GM12878 (cell line): Measurements from ENCODE around the gene HOXC13. TPM values are rescaled to one million over a fixed set of nuclear protein-coding genes. Genes with fewer than 3 reads are reported as not detected.

Experiments
- ATAC-seq: fragments of 200-7000 bp; cut with Tn5 transposase; 3 replicates; pipeline ENCODE4 v1.9.1; 2020; ENCODE audit warnings: mild to moderate bottlenecking, moderate library complexity
- BruUV-seq: library from RNA; stranded (reverse); fragments of 400-500 nt; replicated peaks from 2 replicates; lab custom pipeline; 2021; lab: Mats Ljungman, UMichigan
- CTCF ChIA-PET: fragments of 300-600 bp; sonication (Branson Sonifier 250); formaldehyde crosslinking; extraction: SDS; loops from one replicate; lab custom pipeline; 2021; ENCODE audit warnings: inconsistent platforms; lab: Yijun Ruan, JAX
- POLR2A ChIA-PET: fragments of 350-600 bp; formaldehyde crosslinking; extraction: SDS; loops from one replicate; lab custom pipeline; 2021; ENCODE audit warnings: inconsistent platforms; lab: Charles Lee
- RAD21 ChIA-PET: fragments of 300-600 bp; sonication (Branson Sonifier 250); formaldehyde crosslinking; loops from one replicate; lab custom pipeline; 2023; ENCODE audit warnings: antibody characterized with exemption; ENCODE audit not compliant: unreplicated experiment; lab: Charles Lee
- SMC1A ChIA-PET: fragments of 300-600 bp; sonication (Branson Sonifier 250); formaldehyde crosslinking; loops from one replicate; lab custom pipeline; 2023; ENCODE audit not compliant: unreplicated experiment, uncharacterized antibody; lab: Charles Lee
- DNase-seq: peaks from one replicate; pipeline ENCODE4 v3.0.0-alpha.2; 2011; ENCODE audit warnings: low read depth, low spot score
- FAIRE-seq: peaks from 3 replicates; lab custom pipeline; 2011; peaks lifted over from hg19 to GRCh38; lab: Jason Lieb, UNC
- H2AFZ ChIP-seq: 2 replicates; pipeline ENCODE4 v1.6.0; 2011; ENCODE audit warnings: low read depth, low read length, control low read depth; ENCODE audit not compliant: control insufficient read depth
- H3K27ac ChIP-seq: 2 replicates; pipeline ENCODE4 v1.5.1; 2011; ENCODE audit warnings: control low read depth; ENCODE audit not compliant: control insufficient read depth, insufficient read depth
- H3K27me3 ChIP-seq, 2 experiments: replicated peaks in 1 of 2; 2 replicates each; pipeline versions ENCODE4 v1.6.0 to v1.6.1; 2011; ENCODE audit warnings: low read length in 1 of 2; ENCODE audit not compliant: control insufficient read depth in 2 of 2, insufficient read depth in 2 of 2
- H3K36me3 ChIP-seq, 2 experiments: 2 replicates each; pipeline ENCODE4 v1.5.1; 2011; ENCODE audit warnings: low read length in 1 of 2; ENCODE audit not compliant: control insufficient read depth in 2 of 2, insufficient read depth in 2 of 2
- H3K4me1 ChIP-seq: 2 replicates; pipeline ENCODE4 v1.6.1; 2011; ENCODE audit warnings: mild to moderate bottlenecking, low read length, moderate library complexity, mixed read lengths; ENCODE audit not compliant: control insufficient read depth, insufficient read depth
- H3K4me2 ChIP-seq: 2 replicates; pipeline ENCODE4 v1.6.0; 2011; ENCODE audit warnings: control low read depth; ENCODE audit not compliant: control insufficient read depth, insufficient read depth
- H3K4me3 ChIP-seq: fragments of 200-600 bp; sonication (generic); 2 replicates; pipeline ENCODE4 v1.5.1; 2016
- H3K79me2 ChIP-seq: 2 replicates; pipeline ENCODE4 v1.6.0; 2011; ENCODE audit warnings: low read length; ENCODE audit not compliant: control insufficient read depth, insufficient read depth
- H3K9ac ChIP-seq: 2 replicates; pipeline ENCODE4 v1.8.0; 2011; ENCODE audit warnings: low read length, control low read depth, mixed read lengths; ENCODE audit not compliant: control insufficient read depth, insufficient read depth
- H3K9me3 ChIP-seq: replicated peaks from 3 replicates; pipeline ENCODE4 v1.5.1; 2011; ENCODE audit warnings: mild to moderate bottlenecking, low read length; ENCODE audit not compliant: control insufficient read depth, insufficient read depth
- H4K20me1 ChIP-seq: 2 replicates; pipeline ENCODE4 v1.6.0; 2011; ENCODE audit not compliant: control insufficient read depth, insufficient read depth
- CHD4 ChIP-seq: fragments of 200-600 bp; sonication (generic); IDR thresholded peaks from 2 replicates; pipeline ENCODE4 v1.6.1; 2016; ENCODE audit warnings: mild to moderate bottlenecking
- DPF2 ChIP-seq: fragments of 450-650 bp; IDR thresholded peaks from 2 replicates; pipeline ENCODE4 v1.6.1; 2017; ENCODE audit warnings: mild to moderate bottlenecking
- EP300 ChIP-seq, 2 experiments: fragments of 150-350 bp in 1 of 2; IDR thresholded peaks; 2 replicates each; pipeline ENCODE4 v1.6.1; 2011 to 2012; ENCODE audit warnings: low read depth in 2 of 2, low read length in 2 of 2, borderline replicate concordance in 1 of 2, improper control_type of control experiment in 1 of 2, inconsistent platforms in 1 of 2; ENCODE audit not compliant: control insufficient read depth in 1 of 2
- FOXM1 ChIP-seq: IDR thresholded peaks from 2 replicates; pipeline ENCODE4 v1.6.1; 2012; ENCODE audit warnings: low read depth, mild to moderate bottlenecking, inconsistent platforms, low read length, moderate library complexity
- HDAC2 ChIP-seq: fragments of 200-600 bp; sonication (generic); IDR thresholded peaks from 2 replicates; pipeline ENCODE4 v1.6.1; 2017
- KAT2A ChIP-seq: conservative IDR thresholded peaks from 2 replicates; pipeline ENCODE4 v1.6.1; 2011; ENCODE audit warnings: low read depth, low read length; ENCODE audit not compliant: control insufficient read depth
- RELB ChIP-seq: fragments of 450-650 bp; IDR thresholded peaks from 2 replicates; pipeline ENCODE4 v1.6.1; 2017; ENCODE audit warnings: low read depth, mild to moderate bottlenecking, moderate library complexity
- SRF ChIP-seq, 2 experiments: IDR thresholded peaks; 2 replicates each; pipeline ENCODE4 v1.6.1; 2011; ENCODE audit warnings: low read depth in 2 of 2, low read length in 2 of 2, mild to moderate bottlenecking in 1 of 2, moderate library complexity in 1 of 2
- ZNF207 ChIP-seq: fragments of 450-650 bp; IDR thresholded peaks from 2 replicates; pipeline ENCODE4 v1.6.1; 2014; ENCODE audit warnings: antibody characterized with exemption, mild to moderate bottlenecking, borderline replicate concordance
- ZNF274 ChIP-seq: IDR thresholded peaks from one replicate; pipeline ENCODE4 v1.8.0; 2011; ENCODE audit not compliant: insufficient read length, insufficient read depth
- WGBS: methylation state at CpG from one replicate; pipeline ENCODE4 v1.1.6; 2016; ENCODE audit warnings: low lambda C conversion rate; ENCODE audit not compliant: insufficient replicate concordance, insufficient coverage; ENCODE audit errors: missing lambda C conversion rate; 5-methylcytosine and 5-hydroxymethylcytosine counted together
- in situ Hi-C: fragments of 300-500 bp; cut with MboI; formaldehyde crosslinking; loops from 9 replicates; pipeline ENCODE4 v1.14.3; 2018; ENCODE audit warnings: mixed read lengths
- intact Hi-C: fragments of 100-400 bp; cut with micrococcal nuclease; formaldehyde crosslinking; loops from one replicate; pipeline ENCODE4 v1.14.2; 2022; ENCODE audit not compliant: unreplicated experiment
- polyA plus RNA-seq, 11 experiments: library from polyadenylated mRNA; depleted of rRNA in 4 of 11; unstranded in 6 of 11; stranded (reverse) in 5 of 11; fragments of >200 nt; fragmentation: Nextera tagmentation in 4 of 11; fragmentation: Illumina TruSeq in 1 of 11; extraction: Ambion mirVana in 4 of 11; extraction: Trizol in 1 of 11; gene quantifications; 1 replicate in 1 of 11; 2 replicates in 10 of 11; pipeline versions ENCODE4 v1.2.1 to v1.2.3, GENCODE V29; 2011 to 2016; ENCODE audit warnings: inconsistent platforms in 2 of 11, missing spikeins in 2 of 11, low read depth in 1 of 11
- total RNA-seq, 4 experiments: library from RNA; depleted of rRNA in 3 of 4; stranded (reverse); fragments of >200 nt in 3 of 4; fragmentation: Illumina TruSeq in 1 of 4; extraction: Trizol in 1 of 4; gene quantifications; 2 replicates each; pipeline versions ENCODE4 v1.2.1 to v1.2.3, GENCODE V29; 2013 to 2021

The HOXC13 gene
- total and polyA plus RNA-seq, 10 of the 15 experiments (the other 5 are each of a cell fraction or from before 2014, with no cell fraction given): not detected

DNA sequence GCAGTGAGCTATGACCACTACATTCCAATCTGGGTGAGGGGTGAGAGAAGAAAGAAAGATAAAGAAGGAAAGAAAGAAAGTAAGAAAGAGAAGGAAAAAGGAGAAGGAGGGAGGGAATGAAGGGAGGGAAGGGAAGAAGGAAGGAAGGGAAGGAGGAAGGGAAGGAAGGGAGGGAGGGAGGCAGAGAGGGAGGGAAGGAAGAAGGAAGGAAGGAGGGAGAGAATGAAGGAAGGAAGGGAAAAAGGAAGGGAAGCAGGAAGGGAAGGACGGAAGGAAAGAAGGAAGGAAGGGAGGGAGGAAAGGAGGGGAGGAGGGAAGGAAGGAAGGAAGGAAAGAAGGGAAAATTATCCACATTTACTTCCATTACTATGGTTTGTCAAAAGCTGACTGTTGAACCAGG, 39.4 kb upstream of the HOXC13 start:
- DNase-seq (no peak), FAIRE-seq (no peak), ATAC-seq (no peak)
- ChIA-PET POLR2A (interaction anchor here (0.6 kb wide), 1 partner anchor 10 kb away, joined by 4 read pairs; no protein-coding TSS in a partner anchor), RAD21 (no interaction called here), SMC1A (interaction anchor here (1.4 kb wide), 1 partner anchor 11 kb away, joined by 5 read pairs; no protein-coding TSS in a partner anchor), CTCF (interaction anchor here (0.6 kb wide), 1 partner anchor 63 kb away, joined by 4 read pairs; no protein-coding TSS in a partner anchor)
- no peak for TF ChIP-seq SRF (IDR thresholded peaks at IDR 0.05; ENCODE audit: low read depth in 2 of 2, low read length in 2 of 2)
- no peak for TF ChIP-seq FOXM1
- TF ChIP-seq ZNF207: no peak
- TF ChIP-seq DPF2: no peak
- no peak for TF ChIP-seq CHD4
- no peak for TF ChIP-seq KAT2A
- TF ChIP-seq EP300 (IDR thresholded peaks at IDR 0.05; ENCODE audit: borderline replicate concordance in 1 of 2, control insufficient read depth in 1 of 2, low read depth in 2 of 2, low read length in 2 of 2): no peak
- no peak for TF ChIP-seq ZNF274
- no peak for TF ChIP-seq HDAC2
- no peak for TF ChIP-seq RELB
- intact Hi-C loops: no loop called here
- H4K20me1 ChIP-seq: no peaks in the 10 kb centered on the region
- no peaks in the 10 kb centered on the region for H3K36me3 ChIP-seq
- no peaks in the 10 kb centered on the region for H3K4me1 ChIP-seq
- H3K27me3 ChIP-seq: no peaks in the 10 kb centered on the region; a peak in 1 of 4 replicates
- in situ Hi-C loops: no loop called here
- H2AFZ ChIP-seq: no peak overlapping the region
- H3K9ac ChIP-seq: no peak overlapping the region
- no peak overlapping the region for H3K4me3 ChIP-seq
- no TSS peak for BruUV-seq
- no peak overlapping the region for H3K4me2 ChIP-seq
- no peaks in the 10 kb centered on the region for H3K9me3 ChIP-seq
- 8% methylated on average over 1 of the region's 1 CpG for WGBS
- no peak overlapping the region for H3K27ac ChIP-seq
- no peaks in the 10 kb centered on the region for H3K79me2 ChIP-seq
